ENCODE results near the gene TIMM23. TPM values are rescaled to one million over a fixed set of nuclear protein-coding genes. Genes with fewer than 3 reads are reported as not detected.
A peak's percentile ranks its signal among the peaks of the same experiment; 100 is the strongest.
"Not testable (repeated sequence)": the region's sequence is repeated elsewhere in the genome, so short reads cannot be mapped to it uniquely, and the experiment has no call there.

The TIMM23 gene
- 141 and 149 TPM in 2 replicates for total RNA-seq (2014; rRNA removed; shearing (Covaris generic); ENCODE audit: low replicate concordance)

DNA sequence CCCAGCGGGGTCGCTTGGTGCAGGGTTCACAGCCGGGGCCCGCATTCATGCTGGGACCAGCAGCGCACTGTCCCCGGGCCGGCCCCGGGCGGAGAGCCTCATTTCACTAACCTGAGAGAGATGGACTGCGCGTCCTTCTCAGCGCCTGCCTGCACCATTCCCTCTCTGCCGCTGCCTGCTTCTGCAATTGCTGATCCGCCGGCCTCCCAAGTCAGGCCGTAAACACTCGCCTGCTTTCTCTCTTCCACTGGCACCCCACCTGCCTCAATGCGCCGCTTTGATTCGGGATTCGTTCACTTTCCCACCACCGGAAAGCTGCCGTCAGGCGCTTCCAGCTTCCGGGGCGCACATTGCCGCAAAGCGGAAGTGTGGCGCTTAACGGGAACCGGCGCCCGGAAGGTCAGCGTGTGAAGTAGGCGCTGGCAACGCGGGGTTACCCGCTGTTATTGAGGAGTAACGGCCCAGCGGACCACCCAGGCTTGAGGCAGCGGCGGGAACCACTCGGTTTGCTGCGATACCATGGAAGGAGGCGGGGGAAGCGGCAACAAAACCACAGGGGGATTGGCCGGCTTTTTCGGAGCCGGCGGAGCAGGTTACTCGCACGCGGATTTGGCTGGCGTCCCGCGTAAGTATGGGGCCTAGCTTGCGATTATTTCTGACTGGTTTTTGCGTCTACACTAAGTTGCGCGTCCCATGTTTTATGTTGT is at the start of gene TIMM23:
Gene TIMM23, plus strand, starts transcription at position 384 of the 707 bp plus-strand sequence. Its CDS starts 136 bp downstream, at position 520.
- DNase-seq (ENCODE audit: low read depth), result peak; percentile 78
- in situ Hi-C loops (cut with HindIII; ENCODE audit: low pct_unique_long_range_greater_than_20kb, low sequenced_read_pairs), result not testable (repeated sequence)

GRCh38 chr10:45926790-45927189 is 45.5 kb upstream of the TIMM23 start:
- in situ Hi-C loops (cut with HindIII; ENCODE audit: low pct_unique_long_range_greater_than_20kb, low sequenced_read_pairs), result not testable (repeated sequence)

DNA sequence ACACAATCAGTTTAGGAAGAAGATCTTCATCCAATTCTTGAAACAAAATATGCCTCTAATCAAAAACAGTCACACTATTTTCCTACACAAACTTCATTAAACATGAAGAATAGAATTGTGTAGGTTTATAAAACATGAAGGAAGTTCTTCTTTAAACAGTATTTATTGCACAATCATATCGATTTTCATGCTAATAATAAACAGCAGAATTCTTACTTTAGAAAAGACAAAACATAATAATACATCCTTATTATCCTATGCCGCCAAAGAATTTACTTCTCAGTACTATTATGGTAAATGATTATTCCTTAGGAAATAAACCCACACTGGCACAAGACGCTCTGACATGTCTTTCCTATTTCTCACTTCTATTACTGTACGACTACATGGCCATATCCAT is 41.0 kb upstream of the TIMM23 start:
- DNase-seq (ENCODE audit: low read depth); in situ Hi-C loops (cut with HindIII; ENCODE audit: low pct_unique_long_range_greater_than_20kb, low sequenced_read_pairs): not testable (repeated sequence)

More at GRCh38 chr10:45926790-45927189, 45.5 kb upstream of the TIMM23 start:
- not testable (repeated sequence) for DNase-seq (ENCODE audit: low read depth)

- DNase-seq (ENCODE audit: low read depth); in situ Hi-C loops (cut with HindIII; ENCODE audit: low pct_unique_long_range_greater_than_20kb, low sequenced_read_pairs): not testable (repeated sequence)
Measured at GRCh38 chr10:45934788-45935187, 37.5 kb upstream of the TIMM23 start.

GRCh38 chr10:45939176-45939697 is 33.1 kb upstream of the TIMM23 start:
- in situ Hi-C loops (cut with HindIII; ENCODE audit: low pct_unique_long_range_greater_than_20kb, low sequenced_read_pairs); DNase-seq (ENCODE audit: low read depth): not testable (repeated sequence)

GRCh38 chr10:45941196-45941595 is 31.1 kb upstream of the TIMM23 start:
- DNase-seq (ENCODE audit: low read depth); in situ Hi-C loops (cut with HindIII; ENCODE audit: low pct_unique_long_range_greater_than_20kb, low sequenced_read_pairs): not testable (repeated sequence)

DNA sequence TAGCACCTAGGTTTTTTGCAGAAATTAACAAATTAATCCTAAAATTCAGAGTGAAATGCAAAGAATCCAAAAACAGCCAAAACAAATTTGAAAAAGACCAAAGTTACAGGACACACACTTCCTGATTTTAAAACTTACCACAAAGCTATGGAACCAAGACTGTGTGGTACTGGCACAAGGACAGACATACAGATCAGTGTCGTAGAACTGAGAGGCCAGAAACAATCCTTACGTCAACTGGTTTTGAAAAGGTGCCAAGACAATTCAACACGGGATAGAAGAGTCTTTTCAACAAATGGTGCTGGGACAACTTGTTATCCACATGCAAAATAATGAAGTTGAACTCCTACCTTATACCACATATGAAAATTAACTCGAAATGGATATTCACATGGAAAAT is 26.8 kb upstream of the TIMM23 start:
- DNase-seq (ENCODE audit: low read depth); in situ Hi-C loops (cut with HindIII; ENCODE audit: low pct_unique_long_range_greater_than_20kb, low sequenced_read_pairs): not testable (repeated sequence)

- DNase-seq (ENCODE audit: low read depth); in situ Hi-C loops (cut with HindIII; ENCODE audit: low pct_unique_long_range_greater_than_20kb, low sequenced_read_pairs): not testable (repeated sequence)
Measured at GRCh38 chr10:45947363-45947762, 24.9 kb upstream of the TIMM23 start.

DNA sequence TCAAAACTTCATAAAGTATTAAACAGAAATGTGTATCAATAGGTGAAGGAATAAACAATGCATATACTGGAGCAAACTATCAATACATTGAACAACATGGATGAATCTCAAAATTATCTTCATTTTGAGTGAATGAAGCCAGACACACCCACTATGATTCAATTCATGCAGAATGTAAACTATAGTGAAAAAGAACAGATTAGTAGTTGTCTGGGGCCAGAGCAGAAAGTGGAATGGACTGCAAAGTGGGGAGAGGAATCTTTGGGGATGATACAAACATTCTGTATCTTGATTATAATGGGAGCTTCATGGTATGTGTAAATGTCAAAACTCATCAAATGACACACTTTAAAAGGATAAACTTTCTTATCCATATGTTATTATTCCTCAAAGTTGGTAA is 23.5 kb upstream of the TIMM23 start:
- DNase-seq (ENCODE audit: low read depth); in situ Hi-C loops (cut with HindIII; ENCODE audit: low pct_unique_long_range_greater_than_20kb, low sequenced_read_pairs): not testable (repeated sequence)

DNA sequence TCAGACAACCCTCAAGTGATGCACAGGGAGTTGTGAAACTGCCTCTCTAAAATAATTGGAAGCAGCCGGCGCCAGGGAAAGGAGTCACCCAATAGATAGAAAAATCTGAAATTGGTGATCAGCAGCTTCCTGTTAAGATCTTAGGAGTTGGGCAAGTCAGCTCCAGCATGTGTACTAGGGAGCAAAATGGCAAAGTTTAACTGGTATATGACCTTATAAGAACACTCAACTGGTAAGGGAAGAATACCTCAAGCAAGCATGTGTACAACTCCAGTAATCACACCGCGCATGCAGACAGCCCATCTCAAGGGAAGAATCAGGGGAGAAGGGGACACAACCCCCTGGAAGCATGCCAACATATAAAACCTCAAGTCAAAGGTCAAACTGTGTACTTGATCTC is 17.9 kb upstream of the TIMM23 start:
- in situ Hi-C loops (cut with HindIII; ENCODE audit: low pct_unique_long_range_greater_than_20kb, low sequenced_read_pairs); DNase-seq (ENCODE audit: low read depth): not testable (repeated sequence)

- DNase-seq (ENCODE audit: low read depth); in situ Hi-C loops (cut with HindIII; ENCODE audit: low pct_unique_long_range_greater_than_20kb, low sequenced_read_pairs): not testable (repeated sequence)
Measured at GRCh38 chr10:45956634-45957033, 15.7 kb upstream of the TIMM23 start.

- peak; percentile 27 for DNase-seq (ENCODE audit: low read depth)
- in situ Hi-C loops (cut with HindIII; ENCODE audit: low pct_unique_long_range_greater_than_20kb, low sequenced_read_pairs), result not testable (repeated sequence)
Measured at GRCh38 chr10:45957928-45958327, 14.4 kb upstream of the TIMM23 start.

GRCh38 chr10:45962686-45963452 is 9.4 kb upstream of the TIMM23 start:
- DNase-seq (ENCODE audit: low read depth); in situ Hi-C loops (cut with HindIII; ENCODE audit: low pct_unique_long_range_greater_than_20kb, low sequenced_read_pairs): not testable (repeated sequence)

- DNase-seq (ENCODE audit: low read depth); in situ Hi-C loops (cut with HindIII; ENCODE audit: low pct_unique_long_range_greater_than_20kb, low sequenced_read_pairs): not testable (repeated sequence)
Measured at GRCh38 chr10:45971019-45971418, 1.3 kb upstream of the TIMM23 start.

- in situ Hi-C loops (cut with HindIII; ENCODE audit: low pct_unique_long_range_greater_than_20kb, low sequenced_read_pairs); DNase-seq (ENCODE audit: low read depth): not testable (repeated sequence)
Measured at GRCh38 chr10:45971742-45972105, 565 bp upstream of the TIMM23 start.

- DNase-seq (ENCODE audit: low read depth); in situ Hi-C loops (cut with HindIII; ENCODE audit: low pct_unique_long_range_greater_than_20kb, low sequenced_read_pairs): not testable (repeated sequence)
Measured at GRCh38 chr10:45972813-45973169, 502 bp downstream of the TIMM23 start.

DNA sequence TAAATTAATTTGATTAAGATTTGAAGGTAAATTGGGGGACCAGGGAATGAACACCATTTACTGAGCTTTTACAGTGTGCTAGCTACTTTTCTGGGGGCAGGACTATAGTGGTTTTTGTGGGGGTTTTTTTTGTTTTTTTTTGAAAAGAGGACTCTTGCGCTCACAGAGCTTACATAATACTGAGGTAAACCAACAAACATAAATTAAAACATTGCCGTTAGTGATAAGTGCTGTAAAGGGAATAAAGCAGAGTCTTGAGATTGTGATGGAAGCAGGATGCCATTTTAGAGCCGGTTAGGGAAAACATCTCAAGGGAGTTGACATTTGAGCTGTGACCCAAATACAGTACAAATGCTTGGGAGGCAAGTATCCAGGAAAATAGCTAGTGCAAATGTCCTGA is 1.8 kb downstream of the TIMM23 start:
- DNase-seq (ENCODE audit: low read depth); in situ Hi-C loops (cut with HindIII; ENCODE audit: low pct_unique_long_range_greater_than_20kb, low sequenced_read_pairs): not testable (repeated sequence)

DNA sequence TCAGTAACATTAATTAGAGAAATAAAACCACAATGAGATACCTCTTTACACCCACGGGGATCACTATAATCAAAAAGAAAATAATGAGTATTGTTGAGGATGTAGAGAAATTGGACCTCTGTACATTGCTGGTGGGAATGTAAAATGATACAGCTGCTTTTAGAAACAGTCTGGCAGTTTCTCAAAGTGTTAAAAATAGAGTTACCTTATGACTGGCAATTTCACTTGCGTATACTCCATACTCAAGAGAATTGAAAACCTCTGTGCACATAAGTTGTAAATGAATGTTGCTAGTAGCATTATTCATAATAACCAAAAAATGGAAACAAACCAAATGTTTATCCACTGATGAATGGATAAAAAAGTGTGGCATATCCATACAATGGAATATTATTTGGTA is 6.3 kb downstream of the TIMM23 start:
- DNase-seq (ENCODE audit: low read depth), result not testable (repeated sequence)

GRCh38 chr10:45981367-45981766 is 9.1 kb downstream of the TIMM23 start:
- in situ Hi-C loops (cut with HindIII; ENCODE audit: low pct_unique_long_range_greater_than_20kb, low sequenced_read_pairs), result not testable (repeated sequence)

More for the DNA sequence above, 6.3 kb downstream of the TIMM23 start:
- in situ Hi-C loops (cut with HindIII; ENCODE audit: low pct_unique_long_range_greater_than_20kb, low sequenced_read_pairs), result not testable (repeated sequence)

More at GRCh38 chr10:45981367-45981766, 9.1 kb downstream of the TIMM23 start:
- not testable (repeated sequence) for DNase-seq (ENCODE audit: low read depth)

Data from Caki2 (cell line).